NCI-H345 treated with DMSO at 0.1 percent for 48 hours (cell line): ENCODE data around the gene C22orf39.

Experiments
- DNase-seq: peaks from one replicate; lab custom pipeline; 2025; ENCODE audit not compliant: unreplicated experiment; lab: John Stamatoyannopoulos, UW

Gene C22orf39, protein sequence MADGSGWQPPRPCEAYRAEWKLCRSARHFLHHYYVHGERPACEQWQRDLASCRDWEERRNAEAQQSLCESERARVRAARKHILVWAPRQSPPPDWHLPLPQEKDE

DNA sequence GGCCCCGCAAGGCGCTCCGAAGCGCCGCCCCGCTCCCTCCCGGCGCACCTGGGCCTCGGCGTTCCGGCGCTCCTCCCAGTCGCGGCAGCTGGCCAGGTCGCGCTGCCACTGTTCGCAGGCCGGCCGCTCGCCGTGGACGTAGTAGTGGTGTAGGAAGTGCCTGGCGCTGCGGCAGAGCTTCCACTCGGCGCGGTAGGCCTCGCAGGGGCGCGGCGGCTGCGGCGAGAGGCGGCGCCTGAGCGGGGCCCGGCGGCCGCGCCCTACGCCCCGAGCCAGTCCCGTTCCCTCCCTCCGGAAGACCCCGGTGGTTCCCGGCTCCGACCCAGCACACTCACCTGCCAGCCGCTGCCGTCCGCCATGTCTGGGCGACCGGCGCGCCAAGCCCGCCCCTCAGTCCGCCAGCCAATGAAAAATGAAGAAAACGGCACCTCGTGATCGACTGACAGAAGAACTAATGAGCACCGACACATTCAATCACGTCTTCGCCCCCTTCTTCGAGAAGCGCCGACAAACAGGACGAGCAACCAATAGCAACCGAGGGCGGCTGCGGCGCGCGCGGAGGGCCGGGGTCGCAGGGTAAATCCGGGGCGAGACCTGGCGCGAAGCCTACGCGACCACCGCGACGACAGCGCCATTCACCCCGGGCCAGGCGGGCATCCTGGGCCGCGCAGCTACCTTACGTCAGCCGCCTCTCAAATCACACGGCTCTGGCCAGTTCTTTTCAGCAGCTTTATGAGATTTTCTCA, at the start of gene C22orf39:
TSS of gene C22orf39 (minus strand) at position 382 of the 746 bp plus-strand sequence. CDS start at position 359, 23 bp downstream.
- DNase-seq = peak; percentile 77

- DNase-seq = no peak
Measured at GRCh38 chr22:19497245-19497644, 49.7 kb upstream of the C22orf39 start.

DNA sequence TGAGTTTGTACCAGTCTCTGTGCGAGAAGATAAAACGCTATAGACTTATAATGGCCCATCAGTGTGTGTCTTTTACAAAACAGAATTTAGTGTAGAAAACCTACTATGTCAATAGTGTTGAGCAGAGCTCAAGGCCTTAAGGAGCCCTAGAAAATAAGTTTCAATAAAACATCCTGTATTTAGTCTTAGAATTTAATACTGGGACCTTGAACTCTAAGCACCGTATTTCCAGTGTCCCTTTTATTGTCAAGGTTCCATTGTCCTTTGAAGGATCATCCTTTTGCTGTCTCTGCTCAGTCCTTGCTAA, 48.8 kb upstream of the C22orf39 start:
- DNase-seq = no peak

DNA sequence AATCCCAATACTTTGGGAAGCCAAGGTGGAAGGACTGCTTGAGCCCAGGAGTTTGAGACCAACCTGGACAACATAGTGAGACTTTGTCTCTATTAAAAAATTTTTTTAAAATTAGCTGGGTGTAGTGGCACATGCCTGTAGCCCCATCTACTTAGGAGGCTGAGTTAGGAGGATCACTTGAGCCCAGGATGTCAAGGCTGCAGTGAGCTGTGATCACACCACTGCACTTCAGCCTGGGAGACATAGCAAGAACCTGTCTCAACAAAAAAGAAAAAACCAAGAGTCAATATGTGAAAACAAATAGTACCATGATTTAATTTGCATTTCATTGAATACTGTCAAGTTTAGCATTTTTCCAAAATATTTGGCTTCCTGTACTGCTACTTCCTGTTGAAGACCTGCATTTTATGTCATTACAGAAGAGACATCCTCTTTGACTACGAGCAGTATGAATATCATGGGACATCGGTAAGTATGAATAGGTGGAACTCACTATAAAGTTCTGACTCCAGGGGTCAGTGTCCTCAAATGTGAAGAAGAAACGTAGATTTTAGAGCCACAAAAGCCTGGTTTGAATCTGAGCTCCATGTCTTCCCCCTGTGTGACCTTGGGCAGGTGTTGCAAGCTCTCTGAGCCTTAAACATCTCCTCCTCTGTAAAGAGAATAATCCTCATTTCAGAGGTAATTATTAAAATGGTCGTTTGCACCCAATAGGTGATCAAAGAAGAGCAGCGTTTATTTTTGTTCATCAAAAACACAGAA, 48.2 kb upstream of the C22orf39 start:
- no peak for DNase-seq

DNA sequence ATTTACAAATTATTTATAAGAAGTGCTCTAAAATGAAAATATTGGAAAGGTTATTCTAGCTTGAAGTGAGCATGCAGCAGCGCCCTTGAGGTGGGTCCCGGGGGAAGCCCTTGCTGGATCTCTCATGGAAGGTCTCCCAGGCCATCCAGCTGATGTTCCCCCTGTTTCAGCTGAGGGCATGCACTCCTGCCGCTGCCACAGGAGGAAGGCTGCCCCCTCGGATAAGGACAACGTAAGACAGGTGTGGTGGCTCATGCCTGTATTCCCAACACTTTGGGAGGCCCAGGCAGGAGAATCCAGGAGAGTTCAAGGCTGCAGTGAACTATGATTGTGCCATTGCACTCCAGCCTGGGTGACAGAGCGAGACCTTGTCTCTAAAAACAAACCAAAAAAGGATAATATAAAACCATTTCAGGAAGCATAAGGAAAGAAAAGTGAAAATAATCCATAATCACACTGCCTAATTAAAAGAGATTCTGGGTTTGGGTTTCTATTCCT, 47.2 kb upstream of the C22orf39 start:
- no peak for DNase-seq

- no peak for DNase-seq
Measured at GRCh38 chr22:19494001-19494560, 46.6 kb upstream of the C22orf39 start.

DNA sequence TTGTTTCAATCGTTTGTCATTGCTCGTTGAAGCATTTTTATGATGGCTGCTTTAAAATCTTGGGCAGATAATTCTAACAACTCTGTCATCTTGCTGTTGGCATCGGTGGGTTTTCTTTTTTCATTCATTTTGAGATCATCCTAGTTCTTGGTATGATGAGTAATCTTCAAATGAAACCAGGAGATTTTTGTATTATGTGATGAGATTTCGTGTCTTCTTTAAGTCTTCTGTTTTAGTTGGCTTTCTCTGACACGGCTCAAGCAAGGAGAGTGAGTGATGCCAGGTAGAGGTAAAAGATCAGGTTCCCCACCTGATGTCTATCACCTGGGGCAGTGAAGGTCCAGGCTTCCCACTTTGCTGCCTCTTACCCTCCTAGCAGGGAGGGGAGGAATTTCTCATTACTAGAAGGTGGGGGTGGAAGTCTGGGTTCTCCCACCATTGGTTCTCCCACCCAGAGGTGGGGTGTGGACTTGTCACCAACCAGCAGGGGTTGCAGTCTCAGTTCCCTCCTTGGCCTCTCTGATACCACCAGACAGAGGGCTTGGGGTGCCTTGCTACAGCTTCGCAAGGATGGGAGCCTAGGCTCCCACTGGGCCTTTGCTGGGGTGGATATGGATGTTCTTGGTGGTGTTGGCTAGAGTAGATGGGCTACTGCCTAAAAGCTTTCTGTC, 45.1 kb upstream of the C22orf39 start:
- no peak for DNase-seq

DNA sequence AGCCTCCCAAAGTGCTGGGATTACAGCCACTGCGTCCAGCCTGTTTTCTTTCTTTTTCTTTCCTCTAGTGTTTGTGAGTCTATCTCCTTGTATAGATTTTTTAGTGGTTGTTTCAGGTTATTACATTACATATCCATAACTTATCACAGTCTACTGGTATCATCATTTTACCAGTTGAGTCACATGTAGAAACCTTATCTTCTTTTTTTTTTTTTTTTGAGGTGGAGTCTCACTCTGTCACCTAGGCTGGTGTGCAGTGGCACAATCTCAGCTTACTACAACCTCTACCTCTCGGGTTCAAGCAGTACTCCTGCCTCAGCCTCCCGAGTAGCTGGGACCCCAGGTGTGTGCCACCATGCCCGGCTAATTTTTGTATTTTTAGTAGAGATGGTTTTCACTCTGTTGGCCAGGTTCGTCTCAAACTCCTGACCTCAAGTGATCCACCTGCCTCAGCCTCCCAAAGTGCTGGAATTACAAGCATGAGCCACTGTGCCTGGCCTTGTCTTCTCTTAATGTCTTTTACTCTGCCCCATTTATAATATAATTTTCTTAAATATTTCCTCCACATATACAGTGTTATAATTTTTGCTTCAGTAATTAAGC, 43.2 kb upstream of the C22orf39 start:
- DNase-seq = no peak

DNA sequence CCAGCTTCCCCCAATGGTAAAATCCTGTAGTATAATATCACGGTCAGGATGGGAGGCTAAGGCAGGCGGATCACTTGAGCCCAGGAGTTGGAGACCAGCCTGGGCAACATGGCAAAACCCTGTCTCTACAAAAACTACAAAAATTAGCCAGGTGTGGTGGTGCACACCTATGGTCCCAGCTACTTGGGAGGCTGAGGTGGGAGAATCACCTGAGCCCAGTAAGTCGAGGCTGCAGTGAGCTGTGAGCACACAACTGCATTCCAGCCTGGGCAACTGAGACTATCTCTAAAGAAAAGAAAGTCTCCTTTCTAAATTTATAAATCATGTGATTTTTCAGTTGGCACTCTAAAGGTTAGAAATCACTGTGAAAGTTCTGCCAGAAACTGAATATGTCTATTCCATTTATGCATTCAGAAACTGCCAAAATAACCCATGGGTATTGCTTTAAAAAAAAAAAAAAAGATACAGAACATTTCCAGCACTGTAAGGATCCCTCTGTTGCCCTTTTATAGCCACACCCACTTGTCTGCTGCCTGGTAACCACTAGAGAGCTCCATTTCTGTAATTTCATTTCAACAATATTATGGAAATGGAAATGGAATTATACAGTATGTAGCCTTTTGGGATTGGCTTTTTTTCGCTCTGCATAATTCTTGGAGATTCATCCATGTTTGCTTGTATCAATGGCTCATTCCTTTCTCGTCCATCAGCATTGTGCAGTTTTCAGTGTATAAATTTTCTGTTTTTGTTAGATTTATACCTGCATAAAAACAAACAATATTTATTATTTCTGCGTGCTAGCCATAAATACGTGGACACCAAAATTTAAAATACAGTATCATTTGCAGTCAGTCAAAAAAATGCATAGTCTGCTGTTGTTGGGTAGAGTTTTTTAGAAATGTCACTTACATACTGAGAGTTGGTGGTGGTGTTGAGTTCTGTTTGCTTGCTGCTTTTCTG, 41.7 kb upstream of the C22orf39 start:
- no peak for DNase-seq

GRCh38 chr22:19488285-19488684, 40.8 kb upstream of the C22orf39 start:
- DNase-seq = no peak

DNA sequence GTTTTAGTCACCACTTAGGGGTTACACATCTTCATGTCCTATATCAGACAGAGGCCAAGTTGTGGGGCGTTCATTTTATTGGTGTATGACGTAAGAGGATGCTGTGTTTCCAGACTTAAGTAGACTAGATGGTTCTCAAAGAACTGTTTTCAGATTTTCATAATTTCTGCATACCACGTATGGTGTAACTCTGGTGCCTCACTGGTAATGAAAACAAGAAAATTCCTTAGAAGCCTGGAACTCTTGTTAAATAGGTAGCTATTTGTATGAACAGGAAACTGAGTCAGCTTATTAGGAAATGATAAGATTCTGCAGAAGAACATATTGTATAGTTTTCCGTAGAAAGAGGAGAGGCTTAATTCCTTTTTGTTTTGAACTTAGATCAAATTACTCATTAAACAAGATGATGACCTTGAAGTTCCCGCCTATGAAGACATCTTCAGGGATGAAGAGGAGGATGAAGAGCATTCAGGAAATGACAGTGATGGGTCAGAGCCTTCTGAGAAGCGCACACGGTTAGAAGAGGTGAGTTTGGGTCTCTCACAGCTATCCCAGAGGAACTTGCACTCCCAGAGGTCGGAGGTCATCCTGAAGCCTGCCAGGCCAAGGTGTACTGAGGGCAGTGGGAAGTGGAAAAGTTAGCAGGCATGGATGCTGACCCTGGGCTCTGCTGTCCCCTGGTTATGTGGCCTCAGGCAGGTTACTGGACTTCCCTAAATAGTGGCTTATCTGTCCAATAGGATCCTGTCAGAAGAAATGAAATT, 36.2 kb upstream of the C22orf39 start:
- DNase-seq = no peak

DNA sequence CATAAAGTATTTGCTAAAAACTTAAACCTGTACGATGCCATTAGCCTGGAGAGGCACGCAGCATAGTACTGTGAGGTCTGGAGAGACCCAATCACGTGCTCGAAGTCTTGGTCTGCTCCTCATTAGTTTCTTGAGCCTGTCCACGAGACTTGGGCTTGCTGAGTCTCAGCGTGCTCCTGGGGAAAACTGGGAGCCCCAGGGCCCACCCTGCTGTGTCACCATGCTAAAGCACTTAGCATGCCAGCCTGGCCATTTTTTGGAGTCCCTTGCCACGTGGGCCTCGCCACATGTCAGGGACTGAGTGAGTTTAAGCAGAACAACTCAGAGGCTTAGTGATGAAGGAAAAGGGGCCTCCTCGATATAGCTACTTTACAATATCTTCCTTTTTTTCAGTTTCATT, 34.8 kb upstream of the C22orf39 start:
- no peak for DNase-seq

DNA sequence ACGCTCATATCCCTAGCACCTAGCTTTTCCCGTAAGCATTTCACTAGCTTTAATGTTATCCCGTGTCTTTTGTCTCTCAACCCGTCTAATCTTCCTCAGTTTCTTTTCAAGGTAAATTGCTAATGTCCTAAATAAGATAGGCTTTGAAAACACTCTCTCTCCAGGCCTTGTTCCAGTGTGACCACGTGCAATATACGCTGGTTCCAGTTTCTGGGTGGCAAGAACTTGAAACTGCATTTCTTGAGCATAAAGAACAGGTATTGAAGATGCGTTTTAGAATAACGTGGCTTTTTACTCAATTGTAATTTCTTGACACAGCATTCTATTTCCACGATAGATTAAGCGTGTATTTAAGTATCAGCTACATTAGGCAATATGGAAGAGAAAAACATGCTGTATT, 33.3 kb upstream of the C22orf39 start:
- DNase-seq = no peak

- DNase-seq = no peak
Measured at GRCh38 chr22:19480173-19480568, 32.7 kb upstream of the C22orf39 start.

DNA sequence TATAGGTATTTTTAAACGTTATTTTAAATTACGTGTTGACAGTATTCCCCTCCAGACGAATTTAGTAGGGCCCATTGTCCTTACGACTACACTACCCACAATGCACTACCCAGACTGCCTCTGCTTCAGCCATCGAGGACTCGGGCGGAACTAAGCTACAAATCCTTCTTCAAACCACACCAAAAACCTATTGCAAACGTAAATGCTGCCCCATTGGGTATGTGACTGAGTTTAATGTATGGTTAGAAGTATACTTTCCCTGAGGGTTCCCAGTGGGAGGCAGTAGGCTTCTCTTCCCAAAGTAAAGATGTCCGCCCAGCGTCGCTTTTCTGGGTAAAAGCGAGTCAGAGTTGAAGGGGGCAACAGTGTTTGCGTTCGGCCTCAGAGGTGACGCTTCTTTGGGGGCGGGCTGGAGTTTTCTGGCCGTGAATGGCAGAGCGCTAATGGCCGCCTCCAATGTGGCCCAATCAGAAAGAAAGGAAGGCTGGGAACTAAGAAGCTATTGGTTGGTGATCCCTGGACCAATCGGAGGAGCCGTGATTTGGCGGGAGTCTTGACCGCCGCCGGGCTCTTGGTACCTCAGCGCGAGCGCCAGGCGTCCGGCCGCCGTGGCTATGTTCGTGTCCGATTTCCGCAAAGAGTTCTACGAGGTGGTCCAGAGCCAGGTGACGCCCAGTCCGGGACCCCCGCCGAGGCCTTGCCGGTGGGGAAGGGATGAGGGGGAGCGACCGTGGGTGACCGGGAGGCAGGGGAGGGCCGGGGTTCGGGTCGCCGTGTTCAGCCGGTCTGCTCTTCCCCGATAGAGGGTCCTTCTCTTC, 32.1 kb upstream of the C22orf39 start, which contains the start of gene CDC45:
TSS of gene CDC45 (plus strand) at position 566 of the 818 bp plus-strand sequence. CDS start at position 615, 49 bp downstream.
- DNase-seq = peak; percentile 96

DNA sequence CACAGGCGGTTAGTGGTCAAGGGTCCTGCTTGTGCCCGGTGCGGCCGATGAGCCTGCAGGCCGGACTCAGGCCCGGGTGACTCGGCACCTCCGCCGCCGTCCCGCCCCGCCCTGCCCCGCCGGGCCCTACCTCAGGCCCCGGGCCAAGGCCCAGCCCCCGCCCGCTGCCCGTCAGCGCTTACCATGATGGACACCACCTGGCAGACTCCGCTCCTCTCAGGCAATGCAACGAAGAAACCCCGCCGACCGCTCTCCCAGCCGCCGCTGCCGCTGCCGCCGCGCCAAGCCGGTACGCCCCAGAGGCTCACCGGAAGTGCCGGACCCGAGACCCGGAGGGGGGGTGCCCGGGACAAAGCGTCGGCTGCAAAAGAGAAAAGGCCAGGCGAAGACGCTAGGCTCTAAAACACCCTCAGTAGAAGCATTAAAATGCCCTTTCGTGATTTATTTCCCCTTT, 31.4 kb upstream of the C22orf39 start, which contains the start of gene UFD1:
TSS of gene UFD1 (minus strand) at position 293 of the 454 bp plus-strand sequence. CDS start at position 185, 108 bp downstream.
- no peak for DNase-seq

DNA sequence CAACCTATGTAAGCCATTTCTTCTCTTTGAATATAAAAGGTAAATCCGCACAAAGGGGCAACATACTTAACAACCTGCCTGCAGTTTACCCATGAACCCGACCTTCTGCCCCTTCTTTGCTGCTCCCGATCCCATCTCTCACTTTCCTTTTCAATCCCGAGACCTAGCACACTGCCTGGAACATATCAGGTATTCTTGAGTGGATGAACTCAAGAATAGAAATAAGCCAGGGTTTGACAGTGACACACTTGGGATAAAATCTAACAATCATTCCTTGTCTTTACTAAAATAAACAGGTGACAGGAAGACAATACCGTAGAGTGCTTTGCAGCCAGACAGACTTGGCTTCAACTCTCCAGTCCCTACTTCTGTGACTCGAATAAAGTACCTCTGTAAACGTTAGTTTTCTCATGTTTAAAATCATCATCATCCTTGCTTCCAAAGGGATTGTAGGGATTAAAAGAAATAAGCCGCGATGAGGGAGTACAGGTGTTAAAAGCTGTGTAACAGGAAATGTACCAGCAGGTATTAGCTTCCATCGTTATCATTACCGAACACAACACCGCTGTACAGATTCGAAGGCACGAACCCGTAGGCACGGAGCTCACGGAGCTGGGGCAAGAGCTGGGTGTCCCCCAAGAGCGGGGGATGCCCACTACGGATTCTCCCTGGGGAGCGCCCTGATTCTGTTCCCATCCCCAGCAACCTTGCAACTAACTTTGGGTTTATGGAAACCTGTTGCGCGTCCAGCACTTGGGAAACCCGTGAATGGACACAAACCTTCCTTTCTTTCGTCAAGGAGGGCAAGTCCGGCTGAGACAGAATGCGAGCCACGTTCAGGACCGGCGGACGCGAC, 30.8 kb upstream of the C22orf39 start:
- DNase-seq = no peak
